Measurements from ENCODE around the gene SLC25A39. TPM values are rescaled to one million over a fixed set of nuclear protein-coding genes. Genes with fewer than 3 reads are reported as not detected.

Gene SLC25A39
- total RNA-seq, 1 donor from 2014 or later = 146 TPM

- no peaks in the 10 kb centered on the region for H3K27me3 ChIP-seq (ENCODE audit: control insufficient read depth, insufficient read depth, low read length)
- H3K4me3 ChIP-seq (ENCODE audit: low read depth, low read length) = no peak overlapping the region
- no peak for TF ChIP-seq CTCF (IDR thresholded peaks at IDR 0.05; ENCODE audit: insufficient read depth, low read length, poor library complexity, severe bottlenecking)
- H3K36me3 ChIP-seq (ENCODE audit: control insufficient read depth, insufficient read depth, low read length) = no peaks in the 10 kb centered on the region
- peak; percentile 86 for DNase-seq (ENCODE audit: low read depth)
Observed at GRCh38 chr17:44279666-44280391, 44.8 kb downstream of the SLC25A39 start.

- Histone ChIP-seq H3K4me3 (ENCODE audit: low read depth, low read length) (no peak overlapping the region), H3K36me3 (ENCODE audit: control insufficient read depth, insufficient read depth, low read length) (no peaks in the 10 kb centered on the region), H3K27me3 (ENCODE audit: control insufficient read depth, insufficient read depth, low read length) (no peaks in the 10 kb centered on the region)
- no peak for DNase-seq (ENCODE audit: low read depth)
- no peak for TF ChIP-seq CTCF (IDR thresholded peaks at IDR 0.05; ENCODE audit: insufficient read depth, low read length, poor library complexity, severe bottlenecking)
Observed at GRCh38 chr17:44279346-44279665, 45.3 kb downstream of the SLC25A39 start.

- no peak for TF ChIP-seq CTCF (IDR thresholded peaks at IDR 0.05; ENCODE audit: insufficient read depth, low read length, poor library complexity, severe bottlenecking)
- no peak overlapping the region for H3K4me3 ChIP-seq (ENCODE audit: low read depth, low read length)
- no peaks in the 10 kb centered on the region for H3K27me3 ChIP-seq (ENCODE audit: control insufficient read depth, insufficient read depth, low read length)
- no peak for DNase-seq (ENCODE audit: low read depth)
- no peaks in the 10 kb centered on the region for H3K36me3 ChIP-seq (ENCODE audit: control insufficient read depth, insufficient read depth, low read length)
Observed at GRCh38 chr17:44277976-44278375, 46.6 kb downstream of the SLC25A39 start.

GRCh38 chr17:44273607-44274006 lies 51.0 kb downstream of the SLC25A39 start:
- peaks cover 4% of the 10 kb centered on the region for H3K27me3 ChIP-seq (ENCODE audit: control insufficient read depth, insufficient read depth, low read length)
- no peak overlapping the region for H3K4me3 ChIP-seq (ENCODE audit: low read depth, low read length)
- TF ChIP-seq CTCF (IDR thresholded peaks at IDR 0.05; ENCODE audit: insufficient read depth, low read length, poor library complexity, severe bottlenecking) = no peak
- no peak for DNase-seq (ENCODE audit: low read depth)
- no peaks in the 10 kb centered on the region for H3K36me3 ChIP-seq (ENCODE audit: control insufficient read depth, insufficient read depth, low read length)

DNA sequence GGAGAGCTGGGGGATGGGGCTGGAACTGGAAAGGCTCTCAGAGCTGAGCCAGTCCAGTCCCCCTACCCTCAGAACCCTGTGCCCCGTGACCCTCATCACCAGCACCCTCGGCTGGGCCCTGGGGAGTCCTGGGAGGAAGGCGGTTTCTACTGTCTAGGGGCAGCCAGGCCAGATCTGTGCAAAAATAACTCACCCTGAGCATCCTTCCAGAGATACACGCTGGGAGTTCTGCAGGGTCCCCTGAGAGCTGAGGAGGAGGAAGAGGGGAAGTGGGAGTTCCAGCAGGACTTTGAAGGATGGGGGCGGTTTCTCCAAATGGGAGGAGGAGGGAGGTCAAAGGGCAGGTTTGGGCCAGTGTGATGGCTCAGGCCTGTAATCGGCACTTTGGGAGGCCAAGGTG lies 51.7 kb downstream of the SLC25A39 start:
- TF ChIP-seq CTCF (IDR thresholded peaks at IDR 0.05; ENCODE audit: insufficient read depth, low read length, poor library complexity, severe bottlenecking) = no peak
- Histone ChIP-seq H3K4me3 (ENCODE audit: low read depth, low read length) (no peak overlapping the region), H3K36me3 (ENCODE audit: control insufficient read depth, insufficient read depth, low read length) (no peaks in the 10 kb centered on the region), H3K27me3 (ENCODE audit: control insufficient read depth, insufficient read depth, low read length) (peaks cover 4% of the 10 kb centered on the region)
- no peak for DNase-seq (ENCODE audit: low read depth)

- no peak overlapping the region for H3K4me3 ChIP-seq (ENCODE audit: low read depth, low read length)
- no peak for DNase-seq (ENCODE audit: low read depth)
- TF ChIP-seq CTCF (IDR thresholded peaks at IDR 0.05; ENCODE audit: insufficient read depth, low read length, poor library complexity, severe bottlenecking) = no peak
- H3K36me3 ChIP-seq (ENCODE audit: control insufficient read depth, insufficient read depth, low read length) = no peaks in the 10 kb centered on the region
- H3K27me3 ChIP-seq (ENCODE audit: control insufficient read depth, insufficient read depth, low read length) = peaks cover 4% of the 10 kb centered on the region
Observed at GRCh38 chr17:44272321-44272951, 52.2 kb downstream of the SLC25A39 start.
